ENCODE results near the gene ANKRD13A.

- TF ChIP-seq CTCF (conservative IDR thresholded peaks at IDR 0.05 in 1 of 2, IDR thresholded peaks at IDR 0.05 in 1 of 2; ENCODE audit: extremely low read depth in 1 of 2, insufficient read depth in 1 of 2, low read depth in 1 of 2, low read length in 2 of 2) (no peak), EZH2 (IDR thresholded peaks at IDR 0.05; ENCODE audit: borderline replicate concordance, low read length) (no peak)
Measured at GRCh38 chr12:109983432-109984142, 15.6 kb upstream of the ANKRD13A start.
